GM19023 (cell line): ENCODE data around the gene CERS2.
A peak's percentile ranks its signal among the peaks of the same experiment; 100 is the strongest.

Experiments
- ATAC-seq: cut with Tn5 transposase; IDR thresholded peaks from one replicate; pipeline ENCODE4 v1.9.1; 2021; ENCODE audit warnings: mild to moderate bottlenecking, moderate library complexity; ENCODE audit not compliant: unreplicated experiment

The CERS2 gene

GRCh38 chr1:150974580-150975478 is at the start of gene CERS2:
Gene CERS2, minus strand, starts transcription at chr1:150974835. Its CDS starts 5,745 bp downstream, at chr1:150969090.
- peak; percentile 57 for ATAC-seq

- ATAC-seq: no peak
Observed at GRCh38 chr1:151013518-151013917, 38.9 kb upstream of the CERS2 start.

GRCh38 chr1:151012684-151013471 is 38.2 kb upstream of the CERS2 start:
- no peak for ATAC-seq

- no peak for ATAC-seq
Observed at GRCh38 chr1:151011154-151011850, 36.7 kb upstream of the CERS2 start.

GRCh38 chr1:151010346-151010726 is 35.7 kb upstream of the CERS2 start:
- no peak for ATAC-seq

- no peak for ATAC-seq
Observed at GRCh38 chr1:151009674-151010345, 35.2 kb upstream of the CERS2 start.

GRCh38 chr1:151009206-151009587 is 34.6 kb upstream of the CERS2 start:
- no peak for ATAC-seq

- peak; percentile 63 for ATAC-seq
Observed at GRCh38 chr1:151008244-151009205, 33.9 kb upstream of the CERS2 start, which contains the start of gene PRUNE1. Gene PRUNE1, plus strand, starts transcription at chr1:151008449. Its CDS starts 184 bp downstream, at chr1:151008633.

- no peak for ATAC-seq
Observed at GRCh38 chr1:151007853-151008243, 33.2 kb upstream of the CERS2 start.

- ATAC-seq: no peak
Observed at GRCh38 chr1:151006327-151007052, 31.9 kb upstream of the CERS2 start, which contains the start of gene MINDY1. Gene MINDY1, minus strand, starts transcription at chr1:151006902. Its CDS starts 4,285 bp downstream, at chr1:151002617.

GRCh38 chr1:151005729-151006319 is 31.2 kb upstream of the CERS2 start:
- no peak for ATAC-seq

- ATAC-seq: no peak
Observed at GRCh38 chr1:151003180-151003579, 28.5 kb upstream of the CERS2 start.

- no peak for ATAC-seq
Observed at GRCh38 chr1:151002611-151003010, 28.0 kb upstream of the CERS2 start.

GRCh38 chr1:151002051-151002450 is 27.4 kb upstream of the CERS2 start:
- ATAC-seq: no peak

- no peak for ATAC-seq
Observed at GRCh38 chr1:151001602-151002001, 27.0 kb upstream of the CERS2 start.

GRCh38 chr1:151000408-151000807 is 25.8 kb upstream of the CERS2 start:
- no peak for ATAC-seq

GRCh38 chr1:150999926-151000325 is 25.3 kb upstream of the CERS2 start:
- ATAC-seq: no peak

GRCh38 chr1:150999051-150999674 is 24.5 kb upstream of the CERS2 start:
- ATAC-seq: no peak
